Measurements from ENCODE around the gene LRCH1.

The LRCH1 gene

GRCh38 chr13:46615888-46616531 lies 63.0 kb downstream of the LRCH1 start:
- DNase-seq (ENCODE audit: low spot score), result no peak

- no peak for DNase-seq (ENCODE audit: low spot score)
Observed at GRCh38 chr13:46617229-46617721, 64.3 kb downstream of the LRCH1 start.

- DNase-seq (ENCODE audit: low spot score), result no peak
Observed at GRCh38 chr13:46617885-46618284, 64.9 kb downstream of the LRCH1 start.

DNA sequence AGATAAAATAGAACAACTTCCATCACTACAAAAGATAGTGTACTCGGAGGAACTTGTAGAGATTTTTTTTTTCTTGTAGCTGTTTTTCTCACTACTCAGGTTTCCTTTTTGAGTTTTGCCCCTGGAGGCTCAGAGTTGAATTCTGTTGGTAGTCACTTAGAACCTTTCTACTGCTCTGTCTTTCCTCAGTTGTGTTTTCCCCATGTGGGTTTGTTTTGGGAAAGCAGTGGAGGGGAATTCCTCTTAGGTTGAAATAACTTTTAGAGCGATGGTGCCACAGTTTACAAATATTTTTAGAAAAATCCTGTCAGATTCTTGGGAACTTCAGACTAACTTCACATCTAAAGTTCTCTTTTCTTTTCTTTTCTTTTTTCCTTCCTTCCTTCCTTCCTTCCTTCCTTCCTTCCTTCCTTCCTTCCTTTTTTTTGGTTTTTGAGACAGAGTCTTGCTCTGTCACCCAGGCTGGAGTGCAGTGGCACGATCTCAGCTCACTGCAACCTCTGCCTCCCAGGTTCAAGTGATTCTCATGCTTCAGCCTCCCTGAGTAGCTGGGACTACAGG lies 65.8 kb downstream of the LRCH1 start:
- no peak for DNase-seq (ENCODE audit: low spot score)

DNA sequence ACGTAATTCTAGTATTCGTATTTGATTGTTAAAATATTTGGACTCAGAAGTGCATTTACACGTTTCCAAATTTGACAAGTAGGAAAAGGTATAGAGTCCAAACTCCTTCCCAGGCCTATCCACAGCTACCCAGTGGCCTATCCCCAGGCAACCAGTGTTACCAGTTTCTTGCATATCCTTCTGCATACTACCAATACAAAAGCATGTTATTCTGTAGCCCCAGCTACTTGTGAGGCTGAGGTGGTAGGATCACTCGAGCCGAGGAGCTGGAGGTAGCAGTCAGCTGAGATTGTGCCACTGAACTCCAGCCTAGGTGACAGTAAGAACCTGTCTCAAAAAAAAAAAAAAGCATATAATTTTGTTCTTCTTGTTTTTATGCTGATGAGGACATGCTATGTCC lies 67.1 kb downstream of the LRCH1 start:
- no peak for DNase-seq (ENCODE audit: low spot score)

DNA sequence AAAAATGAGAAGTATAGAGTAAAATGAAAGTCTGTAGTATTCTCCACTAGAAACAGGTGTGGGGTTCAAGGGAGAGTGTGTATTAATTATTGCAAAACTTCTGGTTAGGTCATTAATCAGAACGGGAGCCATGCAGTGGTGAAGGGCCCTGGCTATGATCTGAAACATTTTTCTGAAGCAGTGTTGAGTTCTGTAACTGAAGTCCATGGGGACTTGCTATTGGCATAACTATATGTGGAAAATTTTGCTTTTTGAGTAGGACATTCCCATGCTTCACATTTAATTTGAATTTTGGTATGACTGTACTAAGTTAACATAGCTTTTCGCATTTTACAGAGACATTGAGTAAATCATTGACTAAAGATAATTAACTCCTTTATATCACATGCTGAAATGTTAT lies 67.5 kb downstream of the LRCH1 start:
- DNase-seq (ENCODE audit: low spot score), result no peak

DNA sequence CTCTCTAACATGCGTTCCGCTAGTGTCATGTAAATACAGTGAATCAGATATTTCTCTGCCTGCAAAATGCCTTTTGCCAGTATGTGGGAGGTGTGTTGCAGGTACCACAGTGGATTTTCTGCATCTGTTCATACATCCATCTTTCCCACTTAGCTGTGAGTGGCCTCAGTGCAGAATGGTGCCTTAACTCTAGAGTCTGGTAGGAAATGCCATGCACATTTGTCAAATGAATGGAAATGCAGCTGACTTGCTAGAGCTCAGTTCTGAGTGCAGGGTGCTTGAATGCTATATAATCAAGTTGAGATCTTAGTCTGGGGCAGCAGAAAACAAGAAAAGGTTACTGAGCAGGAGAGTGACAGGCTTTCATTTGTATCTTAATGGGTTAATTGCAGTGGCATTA lies 68.2 kb downstream of the LRCH1 start:
- DNase-seq (ENCODE audit: low spot score), result no peak

DNA sequence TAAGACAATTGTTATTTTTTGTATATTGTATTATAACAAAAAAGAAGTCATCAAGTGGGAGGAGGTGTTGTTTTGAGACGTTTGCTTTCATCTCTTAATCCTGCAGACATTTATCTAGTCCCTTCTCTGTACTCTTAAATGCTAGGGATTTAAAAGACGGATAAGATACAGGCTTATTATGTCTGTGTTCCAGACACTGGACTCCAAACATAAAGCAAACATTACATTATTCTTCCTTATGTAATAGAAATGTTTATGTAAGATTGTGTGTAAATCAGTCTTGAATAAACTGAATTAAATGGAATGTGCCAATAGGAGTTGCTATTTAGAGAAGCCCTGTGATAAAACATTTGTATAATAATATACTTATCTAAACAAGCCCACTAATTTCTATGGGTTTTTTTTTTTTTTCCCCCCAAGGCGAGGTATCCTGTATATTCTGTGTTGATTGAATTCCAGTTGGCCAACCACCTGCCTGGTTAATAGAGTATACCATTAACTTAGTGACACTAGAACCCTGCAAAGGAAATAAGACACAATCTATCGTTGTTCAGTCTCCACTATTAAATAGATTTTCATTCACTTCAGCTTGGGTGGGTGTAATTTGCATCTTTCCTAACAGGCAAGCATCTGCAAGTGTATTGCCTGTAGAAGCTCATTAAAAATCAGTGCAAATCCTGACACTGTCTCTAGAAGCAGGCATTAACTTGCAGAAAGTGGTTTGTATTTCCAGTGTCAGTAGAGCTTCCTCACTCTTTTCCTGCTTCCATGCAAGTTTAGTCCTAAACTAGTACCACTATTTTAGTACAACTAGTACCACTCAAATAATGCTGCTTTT lies 69.0 kb downstream of the LRCH1 start:
- DNase-seq (ENCODE audit: low spot score), result no peak

DNA sequence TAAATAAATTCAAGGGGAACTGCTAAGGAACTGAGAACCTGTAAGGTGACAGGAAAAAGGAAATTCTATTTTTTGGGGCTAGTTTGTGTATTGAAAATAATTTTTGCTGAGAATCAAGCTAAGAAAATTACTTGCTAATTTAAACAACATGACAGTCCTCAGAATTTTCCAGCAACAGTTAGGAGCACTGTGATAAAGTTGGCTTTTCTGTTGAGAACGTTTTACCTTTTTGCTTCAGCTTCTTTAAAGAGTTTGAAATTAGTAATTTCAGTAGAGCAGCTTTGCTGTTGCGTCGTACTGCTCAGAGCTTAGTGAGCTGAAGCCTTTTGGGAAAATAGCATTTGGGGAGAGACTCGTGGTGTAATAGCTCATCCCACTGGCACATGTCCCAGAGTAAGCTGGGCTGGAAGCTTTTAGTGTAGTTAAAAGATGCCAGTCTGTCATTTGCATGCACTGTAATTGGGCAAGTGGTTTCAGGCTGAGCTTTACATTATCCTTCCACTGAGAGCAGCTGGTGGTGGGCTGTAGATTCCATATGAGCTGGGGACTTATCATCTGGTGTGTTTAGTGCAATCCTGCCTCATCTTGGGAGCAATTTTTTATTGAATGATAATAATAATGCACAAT lies 69.8 kb downstream of the LRCH1 start:
- no peak for DNase-seq (ENCODE audit: low spot score)

DNA sequence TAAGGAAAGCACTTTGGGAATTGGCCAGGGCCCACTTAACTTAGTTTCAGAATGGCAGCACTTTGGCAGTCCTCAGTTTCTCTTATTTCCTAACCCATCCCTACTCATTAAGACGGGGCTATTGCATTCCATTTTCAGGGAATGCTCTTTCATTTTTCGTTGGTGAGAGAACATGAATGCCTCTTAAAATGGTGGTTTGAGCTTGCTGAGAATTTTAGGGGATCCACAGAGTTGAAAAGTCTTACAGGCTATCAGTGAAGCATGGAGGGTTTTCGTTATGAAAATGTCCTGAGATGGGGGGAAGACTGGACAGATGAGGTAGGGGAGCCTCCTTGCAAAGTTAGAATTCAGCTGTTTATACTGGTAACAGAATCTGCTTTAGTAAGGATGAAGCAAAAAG lies 71.4 kb downstream of the LRCH1 start:
- DNase-seq (ENCODE audit: low spot score), result no peak

GRCh38 chr13:46624821-46625220 lies 71.9 kb downstream of the LRCH1 start:
- no peak for DNase-seq (ENCODE audit: low spot score)

DNA sequence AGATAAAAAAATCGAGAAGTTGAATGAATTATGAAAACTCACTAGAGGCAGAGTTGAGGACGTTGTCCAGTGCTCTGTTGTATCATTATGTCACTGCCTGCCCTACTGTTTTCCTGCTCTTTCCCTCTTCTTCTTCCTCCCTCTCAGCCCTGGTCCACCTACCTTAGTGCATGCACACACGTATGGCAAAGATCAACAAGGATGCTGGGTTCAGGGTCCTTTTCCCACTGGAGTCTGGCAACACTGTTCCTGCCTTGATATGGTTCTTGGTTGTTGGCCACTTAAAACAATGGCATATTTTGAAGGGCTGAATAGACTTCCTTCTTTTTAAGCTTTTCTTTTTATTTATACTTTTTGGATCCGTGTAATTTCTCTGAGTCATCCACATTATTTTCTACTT lies 74.5 kb downstream of the LRCH1 start:
- no peak for DNase-seq (ENCODE audit: low spot score)

- DNase-seq (ENCODE audit: low spot score), result no peak
Observed at GRCh38 chr13:46628622-46629365, 75.8 kb downstream of the LRCH1 start.

DNA sequence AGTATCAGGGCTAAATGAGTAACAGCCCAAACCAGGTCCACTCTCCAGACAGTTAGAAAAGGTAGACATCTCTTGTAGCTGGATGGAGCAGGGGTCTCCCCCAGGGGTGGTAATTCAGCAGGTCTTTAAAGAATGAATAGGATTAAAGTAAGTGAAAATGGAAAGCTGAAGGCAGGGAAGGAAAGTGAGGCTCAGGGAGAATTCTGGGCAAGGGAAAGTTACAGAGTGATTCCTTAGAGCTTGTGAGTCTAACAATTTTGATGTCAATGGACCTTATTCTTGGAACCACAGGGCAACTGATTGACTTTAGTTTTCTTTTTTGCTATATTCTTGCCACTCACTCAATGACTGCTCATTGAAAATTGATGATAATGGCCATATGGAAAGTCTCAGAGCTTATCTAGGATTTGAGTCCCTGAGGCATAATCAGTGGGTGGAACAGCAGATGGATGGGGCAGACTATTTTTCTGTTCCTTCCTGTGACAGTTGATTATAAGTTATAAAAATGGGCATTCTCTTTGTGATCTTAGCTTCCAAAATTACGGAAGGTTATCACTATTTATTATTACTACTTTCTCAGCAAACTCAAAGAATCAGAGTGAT lies 76.9 kb downstream of the LRCH1 start:
- no peak for DNase-seq (ENCODE audit: low spot score)

GRCh38 chr13:46630431-46631178 lies 77.6 kb downstream of the LRCH1 start:
- no peak for DNase-seq (ENCODE audit: low spot score)

- DNase-seq (ENCODE audit: low spot score), result no peak
Observed at GRCh38 chr13:46631179-46631542, 78.2 kb downstream of the LRCH1 start.

DNA sequence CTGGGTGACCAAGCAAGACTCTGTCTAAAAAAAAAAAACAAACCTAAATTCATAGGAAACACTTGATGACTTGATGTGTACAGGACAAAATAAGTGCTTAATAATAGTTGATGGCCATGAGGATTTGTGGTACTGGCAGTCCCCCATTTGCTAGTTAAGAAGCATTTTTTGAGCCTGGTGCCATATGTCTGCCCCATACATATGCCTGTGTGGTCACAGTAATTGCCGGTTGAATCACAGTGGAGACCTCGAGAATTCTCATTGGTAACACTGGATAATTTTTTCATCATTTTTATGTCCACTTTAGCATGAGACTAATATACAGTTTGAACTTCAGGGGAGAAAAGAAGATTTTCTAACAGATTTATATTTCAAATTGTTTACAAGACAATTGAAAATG lies 79.2 kb downstream of the LRCH1 start:
- DNase-seq (ENCODE audit: low spot score), result no peak

GRCh38 chr13:46633416-46633815 lies 80.4 kb downstream of the LRCH1 start:
- DNase-seq (ENCODE audit: low spot score), result no peak

GRCh38 chr13:46636451-46636850 lies 83.5 kb downstream of the LRCH1 start:
- no peak for DNase-seq (ENCODE audit: low spot score)

DNA sequence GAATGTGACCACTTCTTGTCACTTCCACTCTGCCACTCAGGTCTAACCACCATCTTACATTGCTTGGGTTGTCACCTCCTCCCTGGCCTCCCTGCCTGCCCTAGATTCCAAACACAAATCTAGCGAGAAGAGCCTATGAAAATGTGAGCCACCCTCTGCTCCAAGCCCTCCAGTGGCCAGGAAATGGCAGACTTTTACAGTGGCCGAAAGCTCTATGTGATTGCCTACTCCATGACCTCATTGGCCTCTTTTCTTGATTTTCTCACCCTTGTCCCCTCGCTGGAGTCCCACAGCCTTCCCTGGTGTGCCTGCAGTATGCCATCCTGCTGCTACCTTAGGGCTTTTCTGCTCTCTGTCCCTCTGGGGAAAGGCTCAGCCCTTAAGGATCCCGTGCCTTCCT lies 84.2 kb downstream of the LRCH1 start:
- DNase-seq (ENCODE audit: low spot score), result no peak

- no peak for DNase-seq (ENCODE audit: low spot score)
Observed at GRCh38 chr13:46638262-46638661, 85.3 kb downstream of the LRCH1 start.

Data from hematopoietic multipotent progenitor cell treated with erythropoietin and hydrocortisone succinate and interleukin-3 and kit ligand, for 15 days (in vitro differentiated cells).